ENCODE results near the gene ATP5F1D. TPM values are rescaled to one million over a fixed set of nuclear protein-coding genes. Genes with fewer than 3 reads are reported as not detected.

Gene ATP5F1D
- total and polyA plus RNA-seq, 2 donors: 47.6 to 150 TPM

- Histone ChIP-seq H3K27ac (ENCODE audit: low read depth in 1 of 2, low read length in 1 of 2) (no peak overlapping the region), H3K36me3 (ENCODE audit: control insufficient read depth in 2 of 2, insufficient read depth in 2 of 2, low read length in 1 of 2) (peaks cover 41 to 55% of the 10 kb centered on the region in 2 donors), H3K4me3 (ENCODE audit: low read length in 2 of 2) (no peak overlapping the region), H3K9me3 (ENCODE audit: control insufficient read depth in 2 of 2, insufficient read depth in 1 of 2, low read length in 1 of 2) (no peaks in the 10 kb centered on the region), H3K27me3 (ENCODE audit: control insufficient read depth in 2 of 2, insufficient read depth in 1 of 2, low read length in 1 of 2) (no peaks in the 10 kb centered on the region), H3K4me1 (ENCODE audit: control insufficient read depth in 2 of 2, insufficient read depth in 2 of 2, low read length in 2 of 2) (peaks cover 5 to 7% of the 10 kb centered on the region in 2 donors)
- no peak for DNase-seq (ENCODE audit: low read depth in 6 of 9, low spot score in 9 of 9)
- WGBS: 97% methylated on average over 37 of the region's 37 CpGs
Observed at GRCh38 chr19:1218751-1219567, 22.6 kb upstream of the ATP5F1D start.

GRCh38 chr19:1219786-1220476, 21.6 kb upstream of the ATP5F1D start:
- Histone ChIP-seq H3K4me3 (ENCODE audit: low read length in 2 of 2) (no peak overlapping the region), H3K9me3 (ENCODE audit: control insufficient read depth in 2 of 2, insufficient read depth in 1 of 2, low read length in 1 of 2) (no peaks in the 10 kb centered on the region), H3K4me1 (ENCODE audit: control insufficient read depth in 2 of 2, insufficient read depth in 2 of 2, low read length in 2 of 2) (no peaks in the 10 kb centered on the region), H3K27me3 (ENCODE audit: control insufficient read depth in 2 of 2, insufficient read depth in 1 of 2, low read length in 1 of 2) (no peaks in the 10 kb centered on the region), H3K27ac (ENCODE audit: low read depth in 1 of 2, low read length in 1 of 2) (no peak overlapping the region), H3K36me3 (ENCODE audit: control insufficient read depth in 2 of 2, insufficient read depth in 2 of 2, low read length in 1 of 2) (peaks cover 48 to 60% of the 10 kb centered on the region in 2 donors)
- no peak for DNase-seq (ENCODE audit: low read depth in 6 of 9, low spot score in 9 of 9)
- 98% methylated on average over 19 of the region's 19 CpGs for WGBS

GRCh38 chr19:1220477-1220930, 21.0 kb upstream of the ATP5F1D start:
- WGBS: 98% methylated on average over 33 of the region's 33 CpGs
- Histone ChIP-seq H3K27ac (ENCODE audit: low read depth in 1 of 2, low read length in 1 of 2) (no peak overlapping the region), H3K9me3 (ENCODE audit: control insufficient read depth in 2 of 2, insufficient read depth in 1 of 2, low read length in 1 of 2) (no peaks in the 10 kb centered on the region), H3K4me3 (ENCODE audit: low read length in 2 of 2) (no peak overlapping the region), H3K36me3 (ENCODE audit: control insufficient read depth in 2 of 2, insufficient read depth in 2 of 2, low read length in 1 of 2) (peaks cover 50 to 61% of the 10 kb centered on the region in 2 donors), H3K27me3 (ENCODE audit: control insufficient read depth in 2 of 2, insufficient read depth in 1 of 2, low read length in 1 of 2) (no peaks in the 10 kb centered on the region), H3K4me1 (ENCODE audit: control insufficient read depth in 2 of 2, insufficient read depth in 2 of 2, low read length in 2 of 2) (no peaks in the 10 kb centered on the region)
- DNase-seq (ENCODE audit: low read depth in 6 of 9, low spot score in 9 of 9): no peak

- peaks cover 52 to 65% of the 10 kb centered on the region in 2 donors for H3K36me3 ChIP-seq (ENCODE audit: control insufficient read depth in 2 of 2, insufficient read depth in 2 of 2, low read length in 1 of 2)
- no peak overlapping the region for H3K4me3 ChIP-seq (ENCODE audit: low read length in 2 of 2)
- no peak overlapping the region for H3K27ac ChIP-seq (ENCODE audit: low read depth in 1 of 2, low read length in 1 of 2)
- H3K27me3 ChIP-seq (ENCODE audit: control insufficient read depth in 2 of 2, insufficient read depth in 1 of 2, low read length in 1 of 2): no peaks in the 10 kb centered on the region
- 98% methylated on average over 38 of the region's 38 CpGs for WGBS
- no peak for DNase-seq (ENCODE audit: low read depth in 6 of 9, low spot score in 9 of 9)
- no peaks in the 10 kb centered on the region for H3K9me3 ChIP-seq (ENCODE audit: control insufficient read depth in 2 of 2, insufficient read depth in 1 of 2, low read length in 1 of 2)
- H3K4me1 ChIP-seq (ENCODE audit: control insufficient read depth in 2 of 2, insufficient read depth in 2 of 2, low read length in 2 of 2): no peaks in the 10 kb centered on the region
Observed at GRCh38 chr19:1220976-1221903, 20.3 kb upstream of the ATP5F1D start.

- no peak for DNase-seq (ENCODE audit: low read depth in 6 of 9, low spot score in 9 of 9)
- no peaks in the 10 kb centered on the region for H3K4me1 ChIP-seq (ENCODE audit: control insufficient read depth in 2 of 2, insufficient read depth in 2 of 2, low read length in 2 of 2)
- 97% methylated on average over 22 of the region's 22 CpGs for WGBS
- no peaks in the 10 kb centered on the region for H3K9me3 ChIP-seq (ENCODE audit: control insufficient read depth in 2 of 2, insufficient read depth in 1 of 2, low read length in 1 of 2)
- no peak overlapping the region for H3K27ac ChIP-seq (ENCODE audit: low read depth in 1 of 2, low read length in 1 of 2)
- H3K4me3 ChIP-seq (ENCODE audit: low read length in 2 of 2): no peak overlapping the region
- no peaks in the 10 kb centered on the region for H3K27me3 ChIP-seq (ENCODE audit: control insufficient read depth in 2 of 2, insufficient read depth in 1 of 2, low read length in 1 of 2)
- H3K36me3 ChIP-seq (ENCODE audit: control insufficient read depth in 2 of 2, insufficient read depth in 2 of 2, low read length in 1 of 2): peaks cover 54 to 71% of the 10 kb centered on the region in 2 donors
Observed at GRCh38 chr19:1221904-1222255, 19.7 kb upstream of the ATP5F1D start.

GRCh38 chr19:1222394-1222793, 19.2 kb upstream of the ATP5F1D start:
- Histone ChIP-seq H3K36me3 (ENCODE audit: control insufficient read depth in 2 of 2, insufficient read depth in 2 of 2, low read length in 1 of 2) (peaks cover 59 to 76% of the 10 kb centered on the region in 2 donors), H3K27me3 (ENCODE audit: control insufficient read depth in 2 of 2, insufficient read depth in 1 of 2, low read length in 1 of 2) (no peaks in the 10 kb centered on the region), H3K27ac (ENCODE audit: low read depth in 1 of 2, low read length in 1 of 2) (no peak overlapping the region), H3K4me1 (ENCODE audit: control insufficient read depth in 2 of 2, insufficient read depth in 2 of 2, low read length in 2 of 2) (no peaks in the 10 kb centered on the region), H3K9me3 (ENCODE audit: control insufficient read depth in 2 of 2, insufficient read depth in 1 of 2, low read length in 1 of 2) (no peaks in the 10 kb centered on the region), H3K4me3 (ENCODE audit: low read length in 2 of 2) (no peak overlapping the region)
- DNase-seq (ENCODE audit: low read depth in 6 of 9, low spot score in 9 of 9): no peak
- 96% methylated on average over 14 of the region's 14 CpGs for WGBS

- no peaks in the 10 kb centered on the region for H3K4me1 ChIP-seq (ENCODE audit: control insufficient read depth in 2 of 2, insufficient read depth in 2 of 2, low read length in 2 of 2)
- no peaks in the 10 kb centered on the region for H3K27me3 ChIP-seq (ENCODE audit: control insufficient read depth in 2 of 2, insufficient read depth in 1 of 2, low read length in 1 of 2)
- H3K36me3 ChIP-seq (ENCODE audit: control insufficient read depth in 2 of 2, insufficient read depth in 2 of 2, low read length in 1 of 2): peaks cover 62 to 84% of the 10 kb centered on the region in 2 donors
- 97% methylated on average over 48 of the region's 48 CpGs for WGBS
- H3K27ac ChIP-seq (ENCODE audit: low read depth in 1 of 2, low read length in 1 of 2): no peak overlapping the region
- H3K4me3 ChIP-seq (ENCODE audit: low read length in 2 of 2): no peak overlapping the region
- H3K9me3 ChIP-seq (ENCODE audit: control insufficient read depth in 2 of 2, insufficient read depth in 1 of 2, low read length in 1 of 2): no peaks in the 10 kb centered on the region
- no peak for DNase-seq (ENCODE audit: low read depth in 6 of 9, low spot score in 9 of 9)
Observed at GRCh38 chr19:1223018-1223855, 18.3 kb upstream of the ATP5F1D start.

GRCh38 chr19:1224047-1224825, 17.3 kb upstream of the ATP5F1D start:
- DNase-seq (ENCODE audit: low read depth in 6 of 9, low spot score in 9 of 9): no peak
- no peak overlapping the region for H3K4me3 ChIP-seq (ENCODE audit: low read length in 2 of 2)
- H3K9me3 ChIP-seq (ENCODE audit: control insufficient read depth in 2 of 2, insufficient read depth in 1 of 2, low read length in 1 of 2): no peaks in the 10 kb centered on the region
- no peak overlapping the region for H3K27ac ChIP-seq (ENCODE audit: low read depth in 1 of 2, low read length in 1 of 2)
- no peaks in the 10 kb centered on the region for H3K27me3 ChIP-seq (ENCODE audit: control insufficient read depth in 2 of 2, insufficient read depth in 1 of 2, low read length in 1 of 2)
- H3K36me3 ChIP-seq (ENCODE audit: control insufficient read depth in 2 of 2, insufficient read depth in 2 of 2, low read length in 1 of 2): peaks cover 62 to 89% of the 10 kb centered on the region in 2 donors
- no peaks in the 10 kb centered on the region for H3K4me1 ChIP-seq (ENCODE audit: control insufficient read depth in 2 of 2, insufficient read depth in 2 of 2, low read length in 2 of 2)
- 94% methylated on average over 16 of the region's 16 CpGs for WGBS

Data from thymus (tissue), 11 donors.